Left renal pelvis (tissue), 4 donors: ENCODE measurements around the gene ZNF444. TPM values are rescaled to one million over a fixed set of nuclear protein-coding genes. Genes with fewer than 3 reads are reported as not detected.
A peak's percentile ranks its signal among the peaks of the same experiment; 100 is the strongest.
"Not testable (repeated sequence)": the region's sequence is repeated elsewhere in the genome, so short reads cannot be mapped to it uniquely, and the experiment has no call there.

Experiments
- DNase-seq, 4 donors: peaks; one replicate each; pipeline ENCODE4 v3.0.0-alpha.2; 2013; ENCODE audit warnings: low read depth in 4 of 4, low spot score in 3 of 4
- polyA plus RNA-seq, 4 donors: library from polyadenylated mRNA; unstranded; fragments of 120-200 nt; gene quantifications; one replicate each; pipeline ENCODE4 v1.2.1, GENCODE V29; 2013; ENCODE audit not compliant: insufficient read length in 4 of 4

Gene ZNF444
- 10 to 100 TPM; 19.3 to 43.5 (median 23.5) TPM for polyA plus RNA-seq

DNA sequence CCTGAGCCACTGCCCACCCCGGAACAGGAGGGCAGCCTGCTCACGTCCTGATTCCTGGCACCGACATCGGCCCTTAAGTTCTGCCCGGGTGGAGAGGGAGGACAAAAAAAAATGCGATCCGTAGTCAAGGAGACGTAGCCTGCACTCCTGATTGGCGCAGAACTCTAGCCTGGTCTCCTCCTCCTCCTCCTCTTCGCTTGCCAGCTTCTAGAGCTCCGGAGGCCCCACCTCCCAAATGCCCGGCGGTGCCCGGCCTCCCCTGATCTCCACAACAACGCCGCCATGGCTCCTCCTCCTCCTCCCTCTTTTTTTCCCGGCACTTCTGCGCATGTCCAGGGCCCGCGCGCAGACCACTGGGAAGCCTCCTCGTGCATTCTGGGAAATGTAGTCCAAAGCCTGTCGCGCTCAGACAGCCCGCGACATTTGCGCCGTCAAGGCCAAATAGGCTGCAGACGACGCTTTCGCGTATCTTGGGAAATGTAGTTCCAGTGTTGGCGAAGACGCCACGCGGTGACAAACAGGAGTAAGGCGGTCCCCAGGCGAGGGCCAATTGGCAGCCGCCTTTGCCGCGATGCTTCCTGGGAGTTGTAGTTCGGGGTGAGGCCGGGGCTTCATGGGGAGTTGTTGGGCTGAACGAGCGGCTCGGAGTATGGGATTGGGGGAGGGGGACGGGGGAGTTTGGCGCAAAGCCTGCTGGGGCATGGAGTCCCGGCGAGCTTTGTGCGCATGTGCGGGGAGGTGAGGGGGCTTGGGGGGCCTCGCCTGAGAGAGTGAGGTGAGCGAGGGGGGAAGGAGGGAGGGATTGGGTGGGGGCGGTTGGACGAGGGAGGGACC is at the start of gene ZNF444:
Gene ZNF444 (plus strand): TSS at position 705 of the 834 bp plus-strand sequence. CDS start 5,625 bp downstream, outside the sequence.
- DNase-seq, result peak; percentile 98 to 99 (median 98)

GRCh38 chr19:56091751-56092546 is 49.1 kb upstream of the ZNF444 start:
- no peak for DNase-seq

DNA sequence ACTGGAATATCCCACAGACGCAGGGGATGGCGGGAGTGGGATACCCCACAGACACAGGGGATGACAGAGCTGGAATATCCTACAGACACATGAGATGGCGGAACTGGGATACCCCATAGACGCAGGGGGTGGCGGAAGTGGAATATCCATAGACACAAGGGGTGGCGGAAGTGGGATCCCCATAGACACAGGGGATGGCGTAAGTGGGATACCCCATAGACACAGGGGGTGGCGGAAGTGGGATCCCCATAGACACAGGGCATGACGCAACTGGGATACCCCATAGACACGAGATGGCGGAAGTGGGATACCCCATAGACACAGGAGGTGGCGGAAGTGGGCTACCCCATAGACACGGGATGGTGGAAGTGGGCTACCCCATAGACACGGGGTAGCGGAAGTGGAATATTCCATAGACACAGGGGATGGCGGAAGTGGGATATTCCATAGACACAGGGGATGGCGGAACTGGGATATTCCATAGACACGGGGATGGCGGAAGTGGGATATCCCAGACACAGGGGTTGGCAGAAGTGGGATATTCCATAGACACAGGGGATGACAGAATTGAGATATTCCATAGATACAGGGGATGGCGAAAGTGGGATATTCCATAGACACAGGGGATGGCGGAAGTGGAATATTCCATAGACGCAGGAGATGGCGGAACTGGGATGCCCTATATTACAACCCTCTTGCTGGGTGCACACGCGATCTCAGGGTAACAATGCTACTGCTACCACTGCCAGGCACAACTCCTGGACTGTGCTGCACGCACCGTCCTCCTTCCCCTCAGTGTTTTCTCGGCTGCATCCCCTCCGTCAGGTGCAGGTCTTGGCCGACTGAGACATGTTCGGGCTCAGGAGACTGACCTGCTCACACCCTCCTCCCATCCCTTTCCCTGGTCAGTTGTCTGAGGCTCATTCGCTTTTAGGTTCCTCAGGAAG is 48.1 kb upstream of the ZNF444 start:
- DNase-seq, result no peak

GRCh38 chr19:56094449-56094848 is 46.6 kb upstream of the ZNF444 start:
- no peak for DNase-seq

DNA sequence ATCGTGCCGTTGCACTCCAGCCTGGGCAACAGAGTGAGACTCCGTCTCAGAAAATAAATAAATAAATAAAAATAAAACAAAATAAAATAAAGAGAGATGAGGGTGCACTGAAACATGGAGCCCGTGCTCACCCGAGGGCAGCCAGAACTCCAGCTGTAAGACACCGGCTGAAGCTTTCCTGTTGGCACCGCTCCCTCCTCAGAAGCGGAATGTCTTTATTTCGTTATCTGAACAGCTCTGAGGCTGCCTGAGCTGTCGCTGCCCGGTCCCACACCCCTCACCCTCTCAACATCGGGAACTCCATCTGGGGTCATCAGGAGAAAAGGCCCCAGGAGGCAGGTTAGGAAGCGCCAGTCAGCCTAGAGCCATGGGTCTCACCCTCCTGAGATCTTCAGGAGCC is 44.4 kb upstream of the ZNF444 start:
- DNase-seq, result no peak

DNA sequence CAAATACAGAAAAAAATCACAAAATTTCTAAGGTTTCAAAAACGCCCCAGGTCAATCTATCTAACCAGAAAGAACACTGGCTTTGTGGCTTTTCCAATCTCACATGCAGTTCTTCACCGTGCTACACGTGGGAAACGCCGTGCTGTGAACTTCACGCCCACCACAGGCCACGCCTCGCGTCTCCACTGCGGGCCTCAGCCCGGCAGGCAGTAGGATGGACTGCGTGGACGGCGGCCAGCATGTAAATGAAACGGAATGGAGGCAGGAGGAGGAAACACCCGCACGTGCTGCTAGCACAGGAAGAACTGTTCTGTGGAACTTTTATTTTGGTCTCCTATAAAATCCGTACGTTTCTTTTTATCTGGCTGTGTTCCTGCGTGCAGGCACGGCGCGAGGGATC is 43.8 kb upstream of the ZNF444 start:
- DNase-seq, result no peak

DNA sequence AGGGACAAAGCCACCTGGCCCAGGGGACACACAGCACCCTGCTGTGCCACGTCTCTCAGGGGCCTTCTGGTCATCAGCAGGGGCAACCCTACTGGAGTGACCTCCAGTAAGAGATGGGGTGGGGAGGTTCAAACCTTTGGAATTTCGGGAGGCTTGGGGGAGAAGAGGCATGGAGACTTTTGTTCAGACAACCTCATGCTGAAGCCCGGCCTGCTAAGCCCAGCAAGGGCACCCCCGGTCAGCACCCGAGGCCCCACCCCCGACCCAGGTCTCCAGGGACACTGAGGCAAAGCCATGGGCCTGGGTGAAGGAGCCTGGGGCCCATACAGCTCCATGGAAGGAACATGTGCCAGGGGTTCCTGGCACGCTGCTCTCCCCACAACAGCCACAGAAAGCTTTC is 43.3 kb upstream of the ZNF444 start:
- DNase-seq, result no peak

- not testable (repeated sequence) for DNase-seq
These were observed 42.9 kb upstream of the ZNF444 start for GRCh38 chr19:56098237-56098636.

- DNase-seq, result no peak
These were observed 42.1 kb upstream of the ZNF444 start for GRCh38 chr19:56098731-56099568.

- no peak for DNase-seq
These were observed 41.2 kb upstream of the ZNF444 start for GRCh38 chr19:56099638-56100539.

- no peak for DNase-seq
These were observed 40.0 kb upstream of the ZNF444 start for GRCh38 chr19:56101095-56101494.

DNA sequence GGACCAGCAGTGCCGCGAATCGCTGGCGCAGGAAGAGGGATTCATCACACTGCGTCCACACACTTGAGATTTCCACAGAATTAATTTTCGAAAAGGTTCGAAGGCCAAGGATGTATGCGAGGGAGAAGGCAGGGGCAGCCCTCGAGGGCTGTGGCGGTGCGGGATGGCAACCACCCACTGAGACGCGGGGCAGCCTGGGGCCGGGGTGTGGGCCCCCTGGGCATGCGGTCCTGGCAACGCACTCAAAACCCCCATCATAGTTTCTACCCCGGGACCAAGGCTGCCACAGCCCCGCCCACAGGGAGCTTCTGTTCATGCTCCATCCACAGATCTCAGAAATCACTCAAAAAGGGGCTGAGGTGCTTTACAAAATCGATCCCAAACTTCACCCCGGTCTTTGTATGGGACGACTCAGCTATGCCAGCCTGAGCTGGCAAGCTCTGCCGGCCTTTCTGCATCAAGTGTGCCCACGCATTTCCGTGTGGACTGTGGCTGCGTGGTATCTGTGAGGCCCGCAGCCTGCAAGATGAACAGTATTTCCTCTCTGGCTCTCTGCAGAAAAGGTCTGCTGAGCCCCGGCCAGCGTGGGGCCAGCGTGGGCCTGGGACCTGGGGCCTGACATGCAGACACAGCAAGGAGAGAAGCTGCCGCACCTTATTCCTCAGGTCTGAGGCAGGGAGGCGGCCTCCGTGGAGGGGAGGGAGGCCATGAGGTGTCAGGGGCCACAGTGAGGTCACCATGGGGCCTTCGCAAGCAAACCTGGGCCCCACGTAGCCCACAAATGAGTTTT is 39.1 kb upstream of the ZNF444 start:
- DNase-seq, result no peak

- DNase-seq, result no peak
These were observed 38.0 kb upstream of the ZNF444 start for GRCh38 chr19:56103027-56103614.

- DNase-seq, result no peak
These were observed 36.7 kb upstream of the ZNF444 start for GRCh38 chr19:56104423-56104822.

GRCh38 chr19:56105090-56105701 is 35.9 kb upstream of the ZNF444 start:
- DNase-seq, result no peak

- DNase-seq, result not testable (repeated sequence)
These were observed 35.2 kb upstream of the ZNF444 start for GRCh38 chr19:56105831-56106396.

DNA sequence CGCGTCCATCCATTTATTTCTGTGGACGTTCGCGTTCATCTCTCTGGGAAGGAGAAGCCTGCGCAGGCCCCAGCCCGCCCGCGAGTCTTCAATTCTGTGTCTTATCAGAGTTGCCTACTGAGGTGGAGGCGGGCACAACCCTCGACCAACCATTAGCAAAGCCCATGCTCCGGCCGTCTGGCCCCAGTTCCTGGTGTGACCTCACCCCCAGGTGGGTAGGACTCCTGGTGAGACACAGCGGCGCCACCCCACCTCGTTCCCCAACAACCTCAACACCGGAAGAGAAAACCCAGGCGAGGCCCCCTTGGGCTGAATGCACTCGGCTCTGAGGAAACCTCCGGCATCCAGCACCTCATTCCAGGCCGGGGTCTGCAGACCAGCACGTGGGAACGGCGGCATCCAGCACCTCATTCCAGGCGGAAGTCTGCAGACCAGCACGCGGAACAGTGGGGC is 34.7 kb upstream of the ZNF444 start:
- no peak for DNase-seq
